ENCODE results near the gene BAX.

Gene BAX

DNA sequence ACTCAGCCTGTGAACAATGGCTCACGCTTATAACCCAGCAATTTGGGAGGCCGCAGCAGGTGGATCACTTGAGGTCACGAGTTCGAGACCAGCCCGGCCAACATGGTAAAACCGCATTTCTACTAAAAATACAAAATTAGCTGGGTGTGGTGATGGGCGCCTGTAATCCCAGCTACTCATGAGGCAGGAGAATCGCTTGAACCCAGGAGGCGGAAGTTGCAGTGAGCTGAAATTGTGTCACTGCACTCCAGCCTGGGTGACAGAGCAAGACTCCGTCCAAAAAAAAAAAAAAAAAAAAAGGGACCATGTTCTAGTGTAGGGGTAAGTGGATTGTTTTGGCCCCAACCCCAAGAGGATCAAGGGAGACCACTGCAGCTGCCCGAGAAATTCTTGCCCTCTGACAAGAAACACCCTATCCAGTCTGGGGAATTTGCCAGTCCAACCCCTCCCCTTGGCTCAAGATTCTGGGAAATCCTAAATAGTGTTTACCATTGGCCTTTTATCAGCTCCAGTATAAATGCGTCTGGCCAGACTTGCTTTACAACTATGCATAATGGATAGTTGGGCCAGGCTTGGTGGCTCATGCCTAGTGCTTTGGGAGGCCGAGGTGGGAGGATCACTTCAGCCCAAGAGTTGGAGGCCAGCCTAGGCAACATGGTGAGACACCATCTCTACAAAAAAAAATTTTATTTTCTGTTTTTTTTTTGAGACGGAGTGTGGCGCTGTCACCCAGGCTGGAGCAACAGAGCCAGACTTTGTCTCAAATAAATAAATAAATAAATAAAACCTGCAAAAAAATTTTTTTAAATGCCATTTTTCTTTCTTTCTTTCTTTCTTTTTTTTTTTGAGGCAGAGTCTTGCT is 26.3 kb upstream of the BAX start:
- no peak for DNase-seq (ENCODE audit: low read depth in 2 of 2)

DNA sequence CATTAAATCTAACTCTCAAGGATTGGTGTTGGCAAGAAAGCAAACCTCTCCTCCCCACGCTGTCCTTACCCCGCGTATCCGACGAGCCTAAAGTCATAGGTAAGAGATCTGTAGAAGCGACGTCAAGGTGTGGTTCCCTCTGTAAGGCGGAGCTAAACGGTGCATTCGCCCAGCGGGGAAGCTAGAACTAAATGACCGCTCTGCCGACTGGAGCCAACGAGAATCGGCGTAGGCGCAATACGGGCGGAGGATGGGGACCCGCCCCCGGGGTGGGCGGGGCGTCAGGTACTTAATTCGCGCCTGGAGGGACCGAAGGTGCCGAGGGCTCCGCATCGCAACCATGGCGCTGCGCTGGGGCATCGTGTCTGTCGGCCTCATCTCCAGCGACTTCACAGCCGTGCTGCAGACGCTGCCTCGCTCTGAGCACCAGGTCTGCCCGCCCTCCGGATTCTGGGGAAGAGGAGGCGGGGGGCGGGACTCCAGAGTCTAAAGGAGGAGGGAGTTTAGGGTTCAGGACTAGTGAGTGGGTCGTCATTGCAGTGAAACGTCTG is 21.2 kb upstream of the BAX start, which contains the start of gene DHDH:
TSS of gene DHDH (plus strand) at position 318 of the 551 bp plus-strand sequence. CDS start at position 341, 23 bp downstream.
- peak; percentile 45 to 72 for DNase-seq (ENCODE audit: low read depth in 2 of 2)

DNA sequence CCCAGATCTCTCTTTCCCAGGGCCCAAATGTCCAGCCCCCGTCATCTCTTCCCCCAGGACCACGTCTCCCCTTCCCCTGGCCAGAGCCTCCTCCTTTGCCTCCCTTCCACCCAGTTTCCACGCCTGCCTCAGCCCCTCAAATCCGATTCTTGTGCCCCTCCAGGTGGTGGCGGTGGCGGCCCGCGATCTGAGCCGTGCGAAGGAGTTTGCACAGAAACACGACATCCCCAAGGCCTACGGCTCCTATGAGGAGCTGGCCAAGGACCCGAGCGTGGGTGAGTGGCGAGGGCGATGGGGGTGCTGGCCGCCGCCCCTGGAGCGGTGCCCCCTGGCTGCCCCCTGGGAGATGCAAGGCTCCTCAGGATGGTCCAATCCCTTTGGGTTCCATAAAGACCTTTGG is 19.8 kb upstream of the BAX start:
- DNase-seq (ENCODE audit: low read depth in 2 of 2): no peak

DNA sequence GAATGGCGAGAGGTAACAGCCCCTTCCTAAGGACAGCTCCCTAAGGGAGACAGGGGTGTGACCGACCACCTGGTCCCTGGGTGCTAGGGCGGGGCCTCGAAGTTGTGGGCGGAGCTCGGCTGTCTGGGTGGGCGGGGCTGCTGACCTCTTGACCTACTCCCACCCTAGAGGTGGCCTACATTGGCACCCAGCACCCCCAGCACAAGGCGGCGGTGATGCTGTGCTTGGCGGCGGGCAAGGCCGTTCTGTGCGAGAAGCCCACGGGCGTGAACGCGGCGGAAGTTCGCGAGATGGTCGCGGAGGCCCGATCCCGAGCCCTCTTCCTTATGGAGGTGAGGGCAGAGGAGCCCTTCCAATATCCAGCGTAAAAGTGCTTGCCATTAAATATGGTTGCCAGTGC is 18.8 kb upstream of the BAX start:
- DNase-seq (ENCODE audit: low read depth in 2 of 2): no peak

DNA sequence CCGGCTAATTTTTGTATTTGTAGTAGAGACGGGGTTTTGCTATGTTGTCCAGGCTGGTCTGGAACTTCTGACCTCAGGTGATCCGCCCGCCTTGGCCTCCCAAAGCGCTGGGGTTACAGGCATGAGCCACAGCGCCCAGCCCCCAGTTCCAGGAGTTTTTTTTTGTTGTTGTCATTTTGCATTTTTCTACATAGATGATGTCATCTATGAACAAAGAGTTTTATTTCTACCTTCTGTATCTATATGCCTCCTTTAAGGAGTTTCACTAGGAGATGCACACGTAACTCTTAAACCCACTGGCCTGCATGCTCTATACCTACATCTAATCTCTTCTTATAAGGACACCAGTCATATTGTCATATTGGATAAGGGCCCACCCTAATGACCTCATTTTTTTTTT is 16.4 kb upstream of the BAX start:
- DNase-seq (ENCODE audit: low read depth in 2 of 2): no peak

DNA sequence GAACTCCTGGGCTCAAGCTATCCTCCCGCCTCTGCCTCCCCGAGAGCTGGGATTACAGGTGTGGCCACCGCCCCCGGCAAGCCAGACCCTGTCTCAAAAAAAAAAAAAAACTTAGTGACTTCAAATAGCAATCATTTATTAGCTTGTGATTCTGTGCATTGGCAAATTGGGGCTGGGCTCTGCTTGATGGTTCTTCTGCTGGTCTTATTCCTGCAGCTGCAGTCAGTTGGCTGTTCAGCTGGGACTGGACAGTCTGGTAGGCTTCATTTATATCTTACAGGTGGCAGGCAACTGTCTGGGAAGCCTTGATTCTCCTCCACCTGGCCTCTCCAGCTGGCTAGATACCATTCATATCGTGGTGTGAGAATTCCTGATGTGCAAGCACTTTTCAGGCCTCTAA is 13.8 kb upstream of the BAX start:
- DNase-seq (ENCODE audit: low read depth in 2 of 2): no peak

DNA sequence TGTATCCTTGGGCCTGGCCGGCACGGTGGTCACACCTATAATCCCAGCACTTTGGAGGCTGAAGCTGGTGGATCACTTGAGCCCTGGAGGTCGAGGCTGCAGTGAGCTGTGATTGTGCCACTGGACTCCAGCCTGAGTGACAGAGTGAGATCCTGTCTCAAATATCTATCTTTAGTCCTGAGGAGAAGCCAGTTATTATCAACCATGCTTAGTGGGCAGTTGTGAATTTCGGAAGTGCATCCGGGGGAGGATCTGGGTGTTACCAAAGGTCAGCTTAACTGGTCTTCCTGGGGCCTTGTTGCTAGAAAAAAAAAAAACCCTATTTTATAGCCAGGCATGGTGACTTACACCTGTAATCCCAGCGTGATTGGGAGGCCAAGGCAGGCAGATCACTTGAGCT is 11.6 kb upstream of the BAX start:
- no peak for DNase-seq (ENCODE audit: low read depth in 2 of 2)

DNA sequence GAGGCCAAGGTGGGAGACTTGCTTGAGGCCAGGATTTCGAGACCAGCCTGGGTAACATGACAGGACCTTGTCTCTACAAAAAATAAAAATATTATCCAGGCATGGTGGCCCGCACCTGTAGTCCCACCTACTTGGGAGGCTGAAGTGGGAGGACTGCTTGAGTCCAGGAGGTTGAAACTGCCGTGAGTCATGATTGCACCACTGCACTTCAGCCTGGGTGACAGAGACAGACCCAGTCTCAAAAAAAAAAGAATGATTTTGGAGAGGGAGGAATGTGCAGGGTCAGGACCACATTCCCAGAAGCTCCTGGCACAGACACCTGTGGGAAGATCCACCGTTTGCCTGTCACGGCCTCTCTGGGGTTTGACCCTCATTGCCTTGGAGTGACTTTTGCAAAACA is 9.3 kb upstream of the BAX start:
- DNase-seq (ENCODE audit: low read depth in 2 of 2): no peak

DNA sequence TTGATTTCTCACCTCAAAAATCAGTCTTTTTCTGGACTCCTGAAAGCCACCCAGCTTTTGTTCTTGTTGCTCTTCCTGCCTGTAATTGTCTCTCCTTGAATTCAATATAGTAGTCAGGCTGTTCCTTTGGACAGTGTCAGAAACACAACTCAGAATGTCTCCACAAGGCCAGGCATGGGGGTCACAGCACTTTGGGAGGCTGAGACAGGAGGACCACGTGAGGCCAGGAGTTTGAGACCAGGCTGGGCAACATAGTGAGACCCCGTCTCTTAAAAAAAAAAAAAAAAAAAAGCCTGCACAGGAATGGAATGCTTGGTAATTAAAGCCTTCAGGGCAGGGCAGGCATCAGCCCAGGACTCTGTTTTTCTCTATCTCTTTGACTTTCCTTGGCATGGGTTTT is 8.9 kb upstream of the BAX start:
- no peak for DNase-seq (ENCODE audit: low read depth in 2 of 2)

DNA sequence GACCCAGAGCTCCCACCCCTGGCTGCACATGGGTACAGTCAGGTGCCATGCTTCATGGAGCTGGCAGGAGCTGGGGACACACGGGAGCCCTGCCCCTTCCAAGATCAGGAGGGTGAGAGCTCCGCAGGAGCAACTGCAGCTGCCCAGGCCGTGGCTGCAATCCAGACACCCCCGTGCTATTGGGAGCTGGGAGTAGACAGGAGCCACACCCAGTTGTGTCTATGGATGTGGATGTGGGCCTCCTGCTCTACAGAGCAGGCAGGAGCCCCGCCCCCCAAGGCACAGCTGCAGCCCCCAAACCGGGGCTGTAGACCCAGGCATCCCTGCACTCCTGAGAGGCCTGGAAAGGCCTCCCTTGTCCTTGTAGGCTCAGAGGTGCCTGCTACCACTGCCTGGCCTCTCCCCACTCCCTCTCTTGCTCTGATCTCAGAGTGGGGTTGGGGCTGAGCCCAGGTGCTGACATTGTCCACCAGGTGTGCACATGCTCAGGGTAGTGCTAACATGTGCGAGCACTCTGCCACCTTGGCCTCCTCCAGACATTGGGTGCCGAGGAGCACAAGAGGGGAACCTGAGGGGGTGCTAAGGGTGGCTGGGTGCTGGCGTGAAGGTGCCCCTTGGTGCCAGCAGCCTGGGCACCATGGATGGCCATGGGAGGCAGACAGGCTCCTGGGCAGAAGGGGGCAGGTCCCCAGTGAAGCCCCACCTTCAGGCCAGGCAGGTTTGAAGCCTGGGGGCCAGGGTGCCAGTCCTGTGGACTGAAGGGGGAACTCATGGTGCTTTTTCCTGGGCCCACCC is 8.0 kb upstream of the BAX start:
- no peak for DNase-seq (ENCODE audit: low read depth in 2 of 2)

DNA sequence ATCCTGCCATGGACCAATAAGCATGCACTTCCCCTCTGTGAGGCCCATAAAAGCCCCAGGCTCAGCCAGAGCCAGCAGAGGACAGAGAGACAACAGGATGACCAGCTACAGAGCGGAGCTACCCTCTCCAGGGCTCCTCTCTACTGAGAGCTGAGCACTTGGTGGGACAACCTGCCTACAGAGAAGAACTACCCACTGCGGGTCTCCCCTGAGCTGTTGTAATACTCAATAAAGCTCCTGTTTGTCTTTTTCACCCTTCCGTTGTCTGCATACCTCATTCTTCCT is 7.5 kb upstream of the BAX start:
- no peak for DNase-seq (ENCODE audit: low read depth in 2 of 2)

DNA sequence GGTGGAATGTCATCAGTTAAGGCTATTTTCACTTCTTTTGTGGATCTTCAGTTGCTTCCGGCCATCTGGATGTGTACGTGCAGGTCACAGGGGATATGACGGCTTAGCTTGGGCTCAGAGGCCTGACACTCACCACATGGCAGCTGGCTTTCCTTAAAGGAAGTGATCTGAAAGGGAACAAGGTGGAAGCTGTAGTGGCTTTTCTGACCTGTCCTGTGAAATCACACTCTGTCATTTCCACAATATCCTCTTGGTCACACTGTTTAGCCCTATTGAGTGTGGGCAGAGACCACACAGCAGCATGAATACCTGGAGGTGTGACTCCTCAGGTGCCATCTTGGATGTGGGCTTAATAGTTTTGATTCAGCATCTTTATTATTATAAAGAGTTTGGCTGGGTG is 4.5 kb upstream of the BAX start:
- DNase-seq (ENCODE audit: low read depth in 2 of 2): no peak

DNA sequence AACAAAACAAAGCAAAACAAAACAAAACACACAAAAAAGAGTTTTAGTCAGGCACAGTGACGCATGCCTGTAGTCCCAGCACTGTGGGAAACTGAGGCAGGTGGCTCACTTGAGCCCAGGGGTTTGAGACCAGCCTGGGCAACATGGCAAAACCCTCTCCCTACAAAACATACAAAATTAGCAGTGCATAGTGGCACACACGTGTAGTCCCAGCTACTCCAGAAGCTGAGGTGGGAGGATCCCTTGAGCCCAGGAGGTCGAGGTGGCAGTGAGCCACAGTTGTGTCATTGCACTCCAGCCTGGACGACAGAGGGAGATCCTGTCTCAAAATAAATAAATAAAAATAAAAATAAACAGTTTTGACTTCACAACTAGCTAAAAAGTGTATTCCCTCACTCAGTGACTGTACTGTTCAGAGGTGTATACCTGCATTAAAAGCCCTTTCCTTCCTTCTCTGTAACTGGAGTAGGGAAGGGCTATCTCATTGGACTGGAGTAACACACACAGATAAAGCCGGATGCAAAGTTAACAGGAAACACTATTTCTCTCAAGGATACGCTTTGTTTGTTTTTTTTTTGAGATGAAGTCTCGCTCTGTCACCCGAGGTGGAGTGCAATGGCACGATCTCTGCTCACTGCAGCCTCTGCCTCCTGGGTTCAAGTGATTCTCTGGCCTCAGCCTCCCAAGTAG is 3.7 kb upstream of the BAX start:
- DNase-seq (ENCODE audit: low read depth in 2 of 2): no peak

DNA sequence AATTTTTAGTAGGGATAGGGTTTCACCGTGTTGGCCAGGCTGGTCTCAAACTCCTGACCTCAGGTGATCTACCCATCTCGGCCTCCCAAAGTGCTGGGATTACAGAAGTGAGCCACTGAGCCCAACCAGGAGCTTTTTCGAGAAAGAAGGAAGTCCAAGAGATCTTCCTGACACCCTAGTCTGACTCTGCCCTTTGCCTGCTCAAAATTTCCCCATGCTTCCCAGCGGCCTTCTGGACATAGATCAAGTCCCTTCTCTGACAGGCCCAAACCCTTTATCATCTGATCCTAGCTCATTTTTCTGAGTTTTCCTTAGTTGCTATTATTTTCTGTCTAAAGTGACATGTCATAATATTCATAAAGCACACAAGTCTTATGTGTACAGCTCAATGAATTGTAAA is 1.5 kb upstream of the BAX start:
- no peak for DNase-seq (ENCODE audit: low read depth in 2 of 2)

DNA sequence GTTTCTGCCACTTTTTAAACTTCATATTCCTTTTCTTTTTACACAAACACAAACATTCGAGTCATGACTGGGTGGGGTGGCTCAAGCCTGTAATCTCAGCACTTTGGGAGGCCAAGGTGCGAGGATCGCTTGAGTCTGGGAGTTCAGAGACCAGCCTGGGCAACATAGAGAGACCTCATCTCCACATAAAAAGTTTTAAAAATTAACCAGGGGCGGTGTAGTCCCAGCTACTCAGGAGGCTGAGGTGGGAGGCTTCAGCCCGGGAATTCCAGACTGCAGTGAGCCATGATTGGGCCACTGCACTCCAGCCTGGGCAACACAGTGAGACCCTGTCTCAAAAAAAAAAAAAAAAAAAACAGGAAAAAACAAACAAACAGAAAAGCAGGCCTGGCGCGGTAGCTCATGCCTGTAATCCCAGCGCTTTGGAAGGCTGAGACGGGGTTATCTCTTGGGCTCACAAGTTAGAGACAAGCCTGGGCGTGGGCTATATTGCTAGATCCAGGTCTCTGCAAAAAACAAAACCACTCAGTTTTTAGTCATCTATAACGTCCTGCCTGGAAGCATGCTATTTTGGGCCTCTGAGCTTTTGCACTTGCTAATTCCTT is 583 bp upstream of the BAX start:
- no peak for DNase-seq (ENCODE audit: low read depth in 2 of 2)

DNA sequence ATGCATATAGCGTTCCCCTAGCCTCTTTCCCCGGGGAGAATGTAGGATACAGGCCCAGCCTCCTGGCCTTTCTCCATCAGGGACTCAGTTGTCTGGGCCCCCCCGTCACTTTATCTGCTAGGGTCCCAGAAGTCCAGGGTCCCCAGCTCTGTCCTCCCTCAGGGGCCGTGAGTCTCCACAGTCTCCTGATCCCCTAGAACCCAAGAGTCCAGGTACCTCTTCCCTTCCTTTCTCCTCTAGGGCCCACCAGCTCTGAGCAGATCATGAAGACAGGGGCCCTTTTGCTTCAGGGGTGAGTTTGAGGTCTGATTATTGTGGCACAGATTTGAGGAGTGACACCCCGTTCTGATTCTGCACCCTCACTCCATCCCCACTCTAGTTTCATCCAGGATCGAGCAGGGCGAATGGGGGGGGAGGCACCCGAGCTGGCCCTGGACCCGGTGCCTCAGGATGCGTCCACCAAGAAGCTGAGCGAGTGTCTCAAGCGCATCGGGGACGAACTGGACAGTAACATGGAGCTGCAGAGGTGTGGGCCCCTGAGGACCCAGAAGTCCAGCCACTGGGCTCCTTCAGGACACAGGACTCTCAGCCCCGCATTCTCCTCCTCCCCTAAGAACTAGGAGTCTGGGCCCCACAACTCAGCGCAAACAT is 758 bp downstream of the BAX start:
- no peak for DNase-seq (ENCODE audit: low read depth in 2 of 2)

DNA sequence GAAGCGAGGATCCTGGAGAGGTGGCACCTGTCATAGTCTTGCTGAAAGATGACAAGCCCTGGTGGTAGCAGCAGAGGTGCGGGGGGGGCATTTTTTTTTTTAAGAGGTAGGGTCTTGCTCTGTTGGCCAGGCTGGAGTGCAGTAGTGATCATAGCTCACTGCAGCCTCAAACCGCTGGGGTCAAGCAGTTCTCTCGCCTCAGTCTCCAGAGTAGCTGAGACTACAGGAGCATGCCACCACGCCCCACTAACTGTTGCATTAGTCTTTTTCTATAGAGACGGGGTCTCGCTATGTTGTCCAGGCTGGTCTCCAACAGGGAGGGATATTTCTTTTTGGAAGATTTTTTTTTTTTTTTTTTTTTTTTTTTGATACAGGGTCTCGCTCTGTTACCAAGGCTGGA is 3.3 kb downstream of the BAX start:
- no peak for DNase-seq (ENCODE audit: low read depth in 2 of 2)

DNA sequence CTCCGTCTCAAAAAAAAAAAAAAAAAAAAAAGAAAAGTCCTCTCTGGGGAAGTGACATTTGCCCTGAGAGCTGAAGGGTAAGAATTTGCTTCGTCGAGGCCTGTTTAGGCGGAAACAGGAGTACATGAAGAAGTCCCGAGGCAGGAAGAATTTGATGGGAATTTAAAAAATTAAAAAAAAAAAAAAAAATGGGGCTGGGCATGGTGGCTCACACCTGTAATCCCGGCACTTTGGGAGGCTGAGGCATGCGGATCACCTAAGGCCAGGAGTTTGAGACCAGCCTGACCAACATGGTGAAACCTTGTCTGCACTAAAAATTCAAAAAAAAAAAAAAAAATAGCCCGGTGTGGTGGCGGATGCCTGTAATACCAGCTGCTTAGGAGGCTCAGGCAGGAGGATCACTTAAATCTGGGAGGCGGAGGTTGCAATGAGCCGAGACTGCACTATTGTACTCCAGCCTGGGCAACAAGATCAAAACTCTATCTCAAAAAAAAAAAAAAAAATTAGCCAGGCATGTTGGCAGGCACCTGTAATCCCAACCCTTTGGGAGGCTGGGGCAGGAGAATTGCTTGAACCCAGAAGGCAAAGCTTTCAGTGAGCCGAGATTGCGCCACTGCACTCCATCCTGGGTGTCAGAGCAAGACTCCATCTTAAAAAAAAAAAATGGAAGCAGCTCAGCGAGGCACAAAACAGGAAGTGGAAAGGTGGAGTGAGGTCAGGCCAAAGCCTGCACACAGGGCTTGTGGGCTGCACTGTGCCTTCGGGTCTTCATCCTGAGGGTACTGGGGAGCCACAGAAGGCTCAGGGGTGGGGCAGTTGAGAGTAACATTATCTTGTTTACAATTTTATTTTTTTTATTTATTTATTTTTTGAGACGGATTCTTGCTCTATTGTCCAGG is 4.9 kb downstream of the BAX start:
- no peak for DNase-seq (ENCODE audit: low read depth in 2 of 2)

DNA sequence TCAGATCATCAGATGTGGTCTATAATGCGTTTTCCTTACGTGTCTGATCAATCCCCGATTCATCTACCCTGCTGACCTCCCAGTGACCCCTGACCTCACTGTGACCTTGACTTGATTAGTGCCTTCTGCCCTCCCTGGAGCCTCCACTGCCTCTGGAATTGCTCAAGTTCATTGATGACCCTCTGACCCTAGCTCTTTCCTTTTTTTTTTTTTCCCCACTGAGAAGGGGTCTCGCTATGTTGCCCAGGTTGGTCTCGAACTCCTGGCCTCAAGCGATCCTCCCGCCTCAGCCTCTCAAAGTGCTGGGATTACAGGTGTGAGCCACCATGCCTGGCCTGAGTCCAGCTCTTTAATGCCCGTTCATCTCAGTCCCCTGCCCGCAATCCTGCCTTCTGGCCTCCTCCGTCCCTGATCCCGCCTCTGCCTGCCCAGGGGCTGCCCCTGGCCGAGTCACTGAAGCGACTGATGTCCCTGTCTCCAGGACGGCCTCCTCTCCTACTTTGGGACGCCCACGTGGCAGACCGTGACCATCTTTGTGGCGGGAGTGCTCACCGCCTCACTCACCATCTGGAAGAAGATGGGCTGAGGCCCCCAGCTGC is 6.5 kb downstream of the BAX start:
- DNase-seq (ENCODE audit: low read depth in 2 of 2): no peak

DNA sequence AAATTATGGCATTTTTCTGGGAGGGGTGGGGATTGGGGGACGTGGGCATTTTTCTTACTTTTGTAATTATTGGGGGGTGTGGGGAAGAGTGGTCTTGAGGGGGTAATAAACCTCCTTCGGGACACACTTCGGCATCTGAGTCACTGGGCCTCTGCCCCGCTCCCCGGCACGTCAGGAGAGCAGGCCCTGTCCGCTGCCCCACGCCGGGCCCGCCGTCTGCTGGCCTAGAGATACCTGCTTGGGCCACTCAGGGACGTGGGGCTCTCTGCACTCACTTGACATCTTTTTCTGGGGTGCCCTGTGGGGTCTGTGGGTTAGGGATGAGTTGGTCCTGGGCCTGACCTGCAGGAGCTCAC is 7.0 kb downstream of the BAX start:
- DNase-seq (ENCODE audit: low read depth in 2 of 2): no peak
